NCI-H82 (cell line): ENCODE results near the gene IGF1.

Source experiments
- DNase-seq: peaks from one replicate; lab custom pipeline; 2025; lab: John Stamatoyannopoulos, UW

The IGF1 gene

GRCh38 chr12:102480406-102480805 is at the start of gene IGF1:
IGF1 (minus strand) TSS chr12:102480563; CDS start chr12:102480381, 182 bp downstream.
- DNase-seq: peak; percentile 38

DNA sequence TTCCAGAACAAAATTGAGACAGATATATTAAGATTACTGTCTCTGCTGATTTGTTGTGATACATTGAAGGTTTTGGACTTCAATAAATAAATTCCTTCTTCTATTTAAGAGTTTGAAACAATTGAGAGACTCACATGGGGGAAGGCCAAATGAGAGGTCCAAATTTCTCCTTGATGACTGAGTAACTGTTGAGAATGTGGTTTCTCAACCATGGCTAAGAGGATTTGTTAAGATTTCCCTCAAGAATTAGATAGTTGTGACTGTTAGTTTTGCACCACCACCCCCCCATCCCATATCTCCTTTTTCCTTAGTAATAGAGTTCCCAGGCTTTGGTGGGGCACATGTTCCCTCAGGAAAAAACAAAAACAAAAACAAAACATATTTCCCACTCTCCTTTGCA is 47.7 kb upstream of the IGF1 start:
- DNase-seq: no peak

DNA sequence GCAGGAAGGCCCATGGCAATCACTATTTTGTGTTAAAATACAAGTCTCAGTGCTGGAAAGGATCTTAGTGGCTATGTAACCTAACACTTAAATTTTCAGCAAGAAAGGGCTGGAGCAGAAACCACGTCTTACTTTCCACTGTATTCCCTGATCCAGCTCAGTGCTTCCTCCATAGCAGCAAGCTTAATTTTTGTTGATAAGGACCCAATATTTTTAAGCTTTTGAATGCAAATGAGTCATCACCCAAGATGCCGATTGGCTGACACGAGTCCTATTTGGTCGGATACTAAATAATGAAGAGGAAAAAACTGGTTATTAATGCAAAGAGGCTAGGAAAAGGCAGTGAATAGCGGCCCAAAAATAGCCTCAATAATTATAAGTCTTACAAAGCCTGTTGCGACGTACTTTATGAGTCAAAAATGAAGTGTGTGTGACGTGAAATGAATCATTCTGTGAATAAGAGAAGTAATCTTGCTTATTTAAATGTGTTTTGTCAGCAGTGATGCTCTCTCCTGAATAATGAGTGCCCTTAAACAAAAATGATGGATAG is 46.9 kb upstream of the IGF1 start:
- no peak for DNase-seq

GRCh38 chr12:102526656-102527055 is 46.3 kb upstream of the IGF1 start:
- no peak for DNase-seq

- peak; percentile 59 for DNase-seq
Measured at GRCh38 chr12:102522768-102523167, 42.4 kb upstream of the IGF1 start.

- DNase-seq: no peak
Measured at GRCh38 chr12:102521662-102522277, 41.4 kb upstream of the IGF1 start.

DNA sequence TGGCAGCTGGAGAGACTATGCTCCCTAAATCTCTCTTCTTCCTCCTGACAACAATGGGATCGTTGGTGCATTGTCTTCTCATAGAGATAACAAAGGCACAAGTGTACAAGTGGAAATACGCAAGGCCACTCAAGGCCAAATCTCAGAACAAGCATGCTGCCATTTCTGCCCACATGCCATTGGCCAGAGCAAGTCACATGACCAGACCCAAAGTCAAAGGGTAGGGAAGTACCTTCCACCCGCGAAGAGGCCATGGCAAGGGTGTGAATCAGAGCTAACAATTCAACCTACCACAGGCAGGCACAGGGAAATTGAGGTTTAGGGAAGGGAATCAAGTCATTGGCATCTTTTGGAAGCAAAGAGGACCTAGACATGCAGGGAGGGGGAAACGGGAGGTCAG is 38.5 kb upstream of the IGF1 start:
- no peak for DNase-seq

GRCh38 chr12:102514696-102515095 is 34.3 kb upstream of the IGF1 start:
- no peak for DNase-seq

DNA sequence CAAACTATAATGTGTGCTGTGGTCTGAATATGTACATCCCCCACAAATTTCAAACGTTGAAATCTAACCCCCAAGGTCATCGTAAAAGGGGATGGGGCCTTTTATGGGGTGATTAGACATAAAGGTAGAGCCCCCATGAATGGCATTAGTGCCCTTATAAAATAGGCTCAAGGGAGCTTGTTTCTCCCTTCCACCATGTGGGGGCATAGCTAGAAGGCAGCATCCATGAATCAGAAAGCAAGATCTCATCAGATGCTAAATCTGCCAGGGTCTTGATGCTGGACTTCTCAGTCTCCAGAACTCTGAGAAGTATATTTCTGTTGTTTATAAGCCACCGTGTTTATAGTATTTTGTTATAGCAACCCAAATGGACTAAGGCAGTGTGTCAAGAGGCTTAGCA is 33.4 kb upstream of the IGF1 start:
- no peak for DNase-seq

DNA sequence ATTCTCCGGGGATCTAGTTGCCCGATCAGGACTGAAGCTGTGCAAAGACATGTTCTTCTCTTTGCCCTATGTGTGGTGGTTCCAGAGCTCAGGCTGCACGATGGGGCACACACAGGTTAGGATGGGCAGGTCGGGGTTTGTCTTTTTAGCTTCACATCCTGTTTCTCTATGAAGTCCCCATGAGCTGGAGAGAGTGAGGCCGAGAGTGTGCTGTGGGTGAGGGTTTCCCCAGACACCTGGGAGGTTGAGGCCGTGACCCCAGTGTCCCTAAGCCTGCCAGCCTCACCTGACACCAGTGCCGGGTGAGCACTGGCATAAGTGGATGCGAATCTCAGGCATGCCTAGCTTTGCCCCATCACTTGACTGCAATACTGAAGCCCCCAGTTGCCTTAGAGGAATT is 32.9 kb upstream of the IGF1 start:
- no peak for DNase-seq

DNA sequence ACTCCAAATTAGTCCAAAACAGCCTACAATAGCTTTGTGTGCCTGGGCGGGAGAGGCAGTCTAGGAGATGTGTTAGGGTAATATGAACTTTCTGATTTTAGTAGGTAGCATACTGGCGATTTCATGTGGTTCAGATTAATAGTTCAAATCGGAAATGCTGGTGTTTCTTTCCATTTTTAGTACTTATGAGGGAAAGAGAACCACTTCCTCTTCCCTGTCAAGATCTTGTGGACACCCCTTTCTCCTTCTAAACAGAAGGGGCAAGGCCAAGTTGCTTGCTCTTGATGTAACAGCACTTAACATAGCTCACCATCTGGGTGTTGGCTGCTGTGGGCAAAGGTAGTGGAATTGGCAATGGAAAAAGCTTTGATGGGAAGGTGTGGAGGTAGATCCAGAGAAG is 32.2 kb upstream of the IGF1 start:
- DNase-seq: no peak

DNA sequence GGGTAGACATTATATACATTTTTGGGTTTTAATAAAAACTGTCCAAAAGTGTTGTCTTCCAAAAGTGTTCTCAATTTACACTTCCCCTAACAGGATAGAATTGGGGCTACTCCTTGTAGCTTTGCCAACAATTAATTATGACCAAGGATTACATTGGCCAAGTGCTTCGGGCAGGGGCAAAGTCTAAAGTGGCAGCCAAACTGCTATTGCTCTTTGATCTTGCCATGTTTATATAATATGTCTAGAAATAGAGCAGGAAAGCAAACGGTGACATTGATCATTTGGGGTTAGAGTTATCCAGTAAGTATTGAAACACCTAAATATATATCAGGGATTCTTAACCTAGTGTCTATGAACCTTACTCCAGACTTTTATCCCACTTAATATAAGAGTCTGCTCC is 31.2 kb upstream of the IGF1 start:
- DNase-seq: no peak

GRCh38 chr12:102510463-102510862 is 30.1 kb upstream of the IGF1 start:
- no peak for DNase-seq

- no peak for DNase-seq
Measured at GRCh38 chr12:102510031-102510430, 29.7 kb upstream of the IGF1 start.

GRCh38 chr12:102509123-102509626 is 28.8 kb upstream of the IGF1 start:
- DNase-seq: no peak

DNA sequence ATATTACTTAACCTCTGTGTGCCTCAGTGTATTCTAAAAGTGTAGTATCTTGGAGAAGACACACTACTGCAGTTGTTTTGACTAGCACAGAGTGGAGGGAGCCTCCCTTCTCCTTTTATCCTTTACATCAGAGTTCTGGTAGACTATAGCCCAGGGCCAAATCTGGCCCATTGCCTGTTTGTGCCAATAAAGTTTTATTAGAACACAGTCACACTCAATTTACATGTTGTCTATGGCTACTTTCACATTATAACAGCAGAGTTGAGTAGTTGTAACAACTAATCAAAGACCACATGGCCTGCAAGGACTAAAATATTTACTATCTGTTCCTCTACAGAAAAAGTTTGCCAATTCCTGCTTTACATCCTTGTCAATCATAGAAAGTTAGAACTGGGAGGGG is 27.7 kb upstream of the IGF1 start:
- no peak for DNase-seq

DNA sequence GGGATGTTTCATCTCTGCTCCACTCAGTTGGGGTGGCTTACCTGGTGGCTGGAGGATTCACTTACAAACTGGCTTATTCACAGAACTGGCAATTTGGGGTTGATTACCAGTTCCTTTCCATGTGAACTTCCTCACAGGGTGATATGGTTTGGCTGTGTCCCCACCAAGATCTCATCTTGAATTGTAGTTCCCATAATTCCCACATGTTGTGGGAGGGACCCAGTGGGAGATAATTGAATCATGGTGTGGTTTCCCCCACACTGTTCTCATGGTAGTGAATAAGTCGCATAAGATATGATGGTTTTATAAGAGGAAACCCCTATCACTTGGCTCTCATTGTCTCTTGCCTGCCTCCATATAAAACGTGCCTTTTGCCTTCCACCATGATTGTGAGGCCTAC is 26.9 kb upstream of the IGF1 start:
- DNase-seq: no peak

GRCh38 chr12:102504871-102505270 is 24.5 kb upstream of the IGF1 start:
- DNase-seq: no peak

DNA sequence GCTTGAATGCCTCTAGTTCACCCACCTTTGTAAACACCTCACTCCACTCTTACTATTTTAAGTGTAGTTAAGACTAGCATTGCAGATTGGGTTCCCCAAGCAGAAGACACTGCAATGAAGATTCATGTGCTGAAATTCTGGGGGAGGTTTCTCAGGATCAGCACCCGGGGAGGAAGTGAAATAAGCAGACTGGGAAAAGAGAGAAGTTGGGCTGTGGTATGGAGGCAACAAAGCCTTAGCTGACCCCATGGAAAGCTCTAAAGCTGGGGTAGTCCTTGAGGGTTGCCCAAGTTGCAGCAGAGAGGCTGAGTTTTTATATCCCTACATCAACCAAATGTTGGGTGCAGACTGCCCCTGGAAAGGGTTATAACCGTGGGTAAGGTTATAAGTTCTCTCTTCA is 23.9 kb upstream of the IGF1 start:
- no peak for DNase-seq

- DNase-seq: no peak
Measured at GRCh38 chr12:102503831-102504230, 23.5 kb upstream of the IGF1 start.

DNA sequence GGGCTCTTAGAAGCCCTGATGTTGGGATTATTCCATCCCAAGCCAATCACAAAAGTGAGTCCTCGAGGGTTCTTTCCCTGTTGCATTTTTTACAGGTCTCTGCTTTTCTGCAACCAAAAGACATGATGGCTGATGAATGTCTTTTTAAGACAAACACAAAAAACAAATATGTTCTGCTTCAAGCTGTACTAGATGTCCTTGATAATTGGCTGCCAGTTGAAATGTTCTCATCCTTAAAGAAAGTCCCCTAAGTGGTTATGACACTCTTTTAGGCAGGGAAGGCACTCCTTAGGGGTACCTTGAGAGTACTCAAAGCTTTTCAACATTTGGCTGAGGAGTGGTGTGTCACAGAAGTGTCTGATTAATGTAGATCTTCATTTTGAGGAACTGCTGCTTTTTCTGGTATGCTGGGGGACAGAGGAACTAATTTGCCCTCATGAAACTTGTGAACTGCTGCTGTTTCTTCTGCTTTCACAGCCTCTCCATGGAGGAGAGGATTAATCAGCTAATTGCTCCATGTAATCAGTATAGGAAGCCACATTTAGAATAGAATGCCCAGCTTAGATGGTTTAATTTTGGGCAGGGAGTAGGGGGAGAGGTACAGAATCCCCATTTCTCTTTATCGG is 22.8 kb upstream of the IGF1 start:
- DNase-seq: peak; percentile 46

DNA sequence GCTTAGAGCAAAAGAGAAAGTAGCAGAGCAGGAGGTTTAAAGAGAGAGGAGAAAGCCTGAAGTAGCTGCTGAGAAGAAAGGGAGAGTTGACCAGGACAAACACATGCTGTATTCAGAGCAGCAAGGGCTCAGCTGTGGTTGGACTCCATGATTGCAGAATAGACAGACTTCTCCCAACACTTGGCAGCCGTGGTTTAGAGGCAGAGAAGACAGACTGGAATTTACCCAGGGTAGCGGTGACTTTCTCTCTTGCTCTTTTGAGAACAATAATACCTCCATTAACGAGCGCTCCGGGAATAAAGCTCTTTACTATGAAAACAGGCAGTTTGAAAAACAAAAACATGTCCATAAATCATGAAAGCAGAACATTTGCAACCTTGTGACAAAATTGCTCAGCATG is 21.4 kb upstream of the IGF1 start:
- DNase-seq: no peak

GRCh38 chr12:102498471-102498870 is 18.1 kb upstream of the IGF1 start:
- no peak for DNase-seq

DNA sequence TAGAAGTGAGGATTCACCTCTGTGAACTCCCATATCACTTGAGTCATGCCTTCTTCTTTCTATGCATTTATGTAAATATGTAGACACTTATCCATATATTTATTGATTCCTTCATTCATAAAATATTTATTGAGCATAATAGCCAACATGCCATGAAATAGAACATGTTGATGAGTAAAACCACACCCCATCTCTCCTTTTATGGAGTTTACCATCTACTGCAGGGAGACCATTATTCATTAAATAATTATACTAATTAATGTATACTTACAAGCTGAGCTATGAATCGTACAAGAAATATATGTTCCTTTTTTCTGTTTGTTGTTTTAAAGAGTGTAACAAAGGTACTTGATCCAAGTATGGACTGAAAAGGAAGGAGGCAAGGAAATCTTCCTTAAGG is 17.4 kb upstream of the IGF1 start:
- no peak for DNase-seq
